ENCODE results near the gene GOT1.

Gene GOT1

GRCh38 chr10:99432881-99433280 lies 2.5 kb upstream of the GOT1 start:
- no peak for DNase-seq

GRCh38 chr10:99432047-99432446 lies 1.6 kb upstream of the GOT1 start:
- no peak for DNase-seq

- DNase-seq, result peak; percentile 61
These were observed 851 bp upstream of the GOT1 start for GRCh38 chr10:99431190-99431760.

- no peak for DNase-seq
These were observed 341 bp downstream of the GOT1 start for GRCh38 chr10:99430116-99430450.

- DNase-seq, result no peak
These were observed 818 bp downstream of the GOT1 start for GRCh38 chr10:99429517-99430095.

- no peak for DNase-seq
These were observed 2.7 kb downstream of the GOT1 start for GRCh38 chr10:99427566-99428190.

- DNase-seq, result no peak
These were observed 3.7 kb downstream of the GOT1 start for GRCh38 chr10:99426689-99427088.

GRCh38 chr10:99425204-99425603 lies 5.2 kb downstream of the GOT1 start:
- DNase-seq, result no peak

GRCh38 chr10:99424656-99425055 lies 5.8 kb downstream of the GOT1 start:
- no peak for DNase-seq

- DNase-seq, result no peak
These were observed 7.8 kb downstream of the GOT1 start for GRCh38 chr10:99422529-99423096.

GRCh38 chr10:99421233-99421739 lies 9.1 kb downstream of the GOT1 start:
- DNase-seq, result no peak

GRCh38 chr10:99419688-99420087 lies 10.7 kb downstream of the GOT1 start:
- DNase-seq, result no peak

GRCh38 chr10:99418910-99419624 lies 11.4 kb downstream of the GOT1 start:
- DNase-seq, result no peak

- DNase-seq, result no peak
These were observed 18.3 kb downstream of the GOT1 start for GRCh38 chr10:99412099-99412498.

GRCh38 chr10:99411546-99411945 lies 18.9 kb downstream of the GOT1 start:
- DNase-seq, result no peak

GRCh38 chr10:99410876-99411275 lies 19.5 kb downstream of the GOT1 start:
- DNase-seq, result no peak

- DNase-seq, result no peak
These were observed 20.3 kb downstream of the GOT1 start for GRCh38 chr10:99410146-99410545.

GRCh38 chr10:99406149-99406548 lies 24.3 kb downstream of the GOT1 start:
- DNase-seq, result no peak

- DNase-seq, result no peak
These were observed 26.8 kb downstream of the GOT1 start for GRCh38 chr10:99403674-99404073.

- DNase-seq, result no peak
These were observed 30.8 kb downstream of the GOT1 start for GRCh38 chr10:99399664-99400063.

GRCh38 chr10:99396471-99396870 lies 34.0 kb downstream of the GOT1 start:
- no peak for DNase-seq

- no peak for DNase-seq
These were observed 34.5 kb downstream of the GOT1 start for GRCh38 chr10:99395750-99396445.

GRCh38 chr10:99394761-99395386 lies 35.5 kb downstream of the GOT1 start:
- DNase-seq, result no peak
